ENCODE results near the gene KIF5A. TPM values are rescaled to one million over a fixed set of nuclear protein-coding genes. Genes with fewer than 3 reads are reported as not detected.

KIF5A gene
- total RNA-seq, 1 donor from 2014 or later, result 7.9 TPM

GRCh38 chr12:57624441-57625220 is 74.8 kb downstream of the KIF5A start:
- DNase-seq (ENCODE audit: low spot score), result no peak
- H3F3A ChIP-seq (ENCODE audit: low read depth), result no peaks in the 10 kb centered on the region
- H3K4me1 ChIP-seq, result peaks cover 9% of the 10 kb centered on the region
- H3K4me2 ChIP-seq, result no peak overlapping the region
- no peak for TF ChIP-seq EZH2phosphoT487 (IDR thresholded peaks at IDR 0.05)
- no peak for TF ChIP-seq CTCF (IDR thresholded peaks at IDR 0.05)
- TF ChIP-seq EZH2 (IDR thresholded peaks at IDR 0.05), result no peak
- Mint-ChIP-seq H3K9me3 (peaks cover 4% of the 10 kb centered on the region), H3K27me3 (ENCODE audit: insufficient read depth, low read depth) (peaks cover 44% of the 10 kb centered on the region), H3K4me3 (no peak overlapping the region), H3K4me1 (peaks cover 17% of the 10 kb centered on the region), H3K36me3 (peaks cover 11% of the 10 kb centered on the region), H3K27ac (no peak overlapping the region)
- no peaks in the 10 kb centered on the region for H3K36me3 ChIP-seq
- no peak overlapping the region for H3K27ac ChIP-seq
- peaks cover 33% of the 10 kb centered on the region for H4K20me1 ChIP-seq (ENCODE audit: low read depth)
- peaks cover 100% of the 10 kb centered on the region for H3K27me3 ChIP-seq
- no peaks in the 10 kb centered on the region for H3K9me3 ChIP-seq (ENCODE audit: low read depth)
- H3K79me2 ChIP-seq (ENCODE audit: low read depth), result no peaks in the 10 kb centered on the region
- H2AFZ ChIP-seq (replicated peaks), result no peak overlapping the region
- H3K4me3 ChIP-seq, result no peak overlapping the region
- H3K9ac ChIP-seq, result no peak overlapping the region

GRCh38 chr12:57625261-57626032 is 75.6 kb downstream of the KIF5A start:
- no peaks in the 10 kb centered on the region for H3K9me3 ChIP-seq (ENCODE audit: low read depth)
- no peaks in the 10 kb centered on the region for H3K36me3 ChIP-seq
- H3K79me2 ChIP-seq (ENCODE audit: low read depth), result no peaks in the 10 kb centered on the region
- peaks cover 8% of the 10 kb centered on the region for H3K4me1 ChIP-seq
- peaks cover 100% of the 10 kb centered on the region for H3K27me3 ChIP-seq
- no peak for DNase-seq (ENCODE audit: low spot score)
- Mint-ChIP-seq H3K27me3 (ENCODE audit: insufficient read depth, low read depth) (peaks cover 39% of the 10 kb centered on the region), H3K4me1 (peaks cover 13% of the 10 kb centered on the region), H3K4me3 (peak overlapping the region; percentile 52), H3K36me3 (peaks cover 10% of the 10 kb centered on the region), H3K27ac (peak overlapping the region; percentile 50), H3K9me3 (peaks cover 4% of the 10 kb centered on the region)
- H3F3A ChIP-seq (ENCODE audit: low read depth), result no peaks in the 10 kb centered on the region
- H3K9ac ChIP-seq, result no peak overlapping the region
- H2AFZ ChIP-seq (replicated peaks), result no peak overlapping the region
- TF ChIP-seq CTCF (IDR thresholded peaks at IDR 0.05), result no peak
- TF ChIP-seq EZH2phosphoT487 (IDR thresholded peaks at IDR 0.05), result no peak
- no peak for TF ChIP-seq EZH2 (IDR thresholded peaks at IDR 0.05)
- no peak overlapping the region for H3K4me3 ChIP-seq
- no peak overlapping the region for H3K4me2 ChIP-seq
- H4K20me1 ChIP-seq (ENCODE audit: low read depth), result peaks cover 27% of the 10 kb centered on the region
- no peak overlapping the region for H3K27ac ChIP-seq

GRCh38 chr12:57626111-57626920 is 76.5 kb downstream of the KIF5A start:
- DNase-seq (ENCODE audit: low spot score), result no peak
- H3K27ac Mint-ChIP-seq, result peak overlapping the region; percentile 50
- no peak overlapping the region for H3K4me3 Mint-ChIP-seq
- TF ChIP-seq EZH2 (IDR thresholded peaks at IDR 0.05) (no peak), EZH2phosphoT487 (IDR thresholded peaks at IDR 0.05) (no peak), CTCF (IDR thresholded peaks at IDR 0.05) (no peak)
- Histone ChIP-seq H3K4me2 (no peak overlapping the region), H3F3A (ENCODE audit: low read depth) (no peaks in the 10 kb centered on the region), H3K4me1 (peaks cover 4% of the 10 kb centered on the region), H3K27ac (no peak overlapping the region), H3K27me3 (peaks cover 100% of the 10 kb centered on the region), H3K9ac (no peak overlapping the region), H4K20me1 (ENCODE audit: low read depth) (peaks cover 27% of the 10 kb centered on the region), H3K79me2 (ENCODE audit: low read depth) (no peaks in the 10 kb centered on the region), H2AFZ (replicated peaks) (no peak overlapping the region), H3K4me3 (no peak overlapping the region), H3K36me3 (no peaks in the 10 kb centered on the region), H3K9me3 (ENCODE audit: low read depth) (no peaks in the 10 kb centered on the region)
- H3K9me3 Mint-ChIP-seq, result peaks cover 4% of the 10 kb centered on the region
- H3K27me3 Mint-ChIP-seq (ENCODE audit: insufficient read depth, low read depth), result peaks cover 37% of the 10 kb centered on the region
- H3K4me1 Mint-ChIP-seq, result peaks cover 11% of the 10 kb centered on the region
- peaks cover 9% of the 10 kb centered on the region for H3K36me3 Mint-ChIP-seq

All from neural progenitor cell (in vitro differentiated cells).